Stomach smooth muscle (tissue), 2 donors: Measurements from ENCODE around the gene FGF14.

Source experiments
- H3K27ac ChIP-seq: one replicate; pipeline ENCODE4 v1.7.0; 2013; ENCODE audit warnings: mild to moderate bottlenecking, low read length, inconsistent platforms
- H3K27me3 ChIP-seq, 2 donors: one replicate each; pipeline ENCODE4 v1.7.0; 2013; ENCODE audit warnings: low read length in 2 of 2; ENCODE audit not compliant: insufficient read depth in 2 of 2, control insufficient read depth in 1 of 2
- H3K36me3 ChIP-seq, 2 donors: one replicate each; pipeline ENCODE4 v1.7.0; 2013; ENCODE audit warnings: low read length in 2 of 2; ENCODE audit not compliant: control insufficient read depth in 2 of 2, insufficient read depth in 2 of 2
- H3K4me1 ChIP-seq: one replicate; pipeline ENCODE4 v1.7.0; 2013; ENCODE audit warnings: low read length; ENCODE audit not compliant: control insufficient read depth, insufficient read depth
- H3K4me3 ChIP-seq, 2 donors: one replicate each; pipeline ENCODE4 v1.7.0; 2013; ENCODE audit warnings: low read length in 2 of 2
- H3K9ac ChIP-seq, 2 donors: one replicate each; pipeline ENCODE4 v1.7.0; 2013; ENCODE audit warnings: low read length in 2 of 2, mild to moderate bottlenecking in 1 of 2
- H3K9me3 ChIP-seq, 2 donors: one replicate each; pipeline ENCODE4 v1.7.0; 2013; ENCODE audit warnings: low read length in 2 of 2; ENCODE audit not compliant: control insufficient read depth in 2 of 2
- donor health status: healthy.
- donor health status: Pancreatic carcinoma.

Gene FGF14

GRCh38 chr13:101747039-101747438 is 654.8 kb downstream of the FGF14 start:
- Histone ChIP-seq H3K9me3 (no peaks in the 10 kb centered on the region), H3K36me3 (no peaks in the 10 kb centered on the region), H3K9ac (no peak overlapping the region), H3K4me1 (no peaks in the 10 kb centered on the region), H3K27me3 (no peaks in the 10 kb centered on the region), H3K4me3 (no peak overlapping the region), H3K27ac (no peak overlapping the region)

GRCh38 chr13:101746513-101746912 is 655.3 kb downstream of the FGF14 start:
- Histone ChIP-seq H3K9me3 (no peaks in the 10 kb centered on the region), H3K4me3 (no peak overlapping the region), H3K27ac (no peak overlapping the region), H3K4me1 (no peaks in the 10 kb centered on the region), H3K36me3 (no peaks in the 10 kb centered on the region), H3K27me3 (no peaks in the 10 kb centered on the region), H3K9ac (no peak overlapping the region)

GRCh38 chr13:101739382-101740178 is 662.3 kb downstream of the FGF14 start:
- Histone ChIP-seq H3K36me3 (no peaks in the 10 kb centered on the region), H3K9me3 (no peaks in the 10 kb centered on the region), H3K4me3 (no peak overlapping the region), H3K27me3 (no peaks in the 10 kb centered on the region), H3K27ac (no peak overlapping the region), H3K9ac (no peak overlapping the region), H3K4me1 (no peaks in the 10 kb centered on the region)

- Histone ChIP-seq H3K9ac (no peak overlapping the region), H3K9me3 (no peaks in the 10 kb centered on the region), H3K27me3 (no peaks in the 10 kb centered on the region), H3K4me1 (no peaks in the 10 kb centered on the region), H3K4me3 (no peak overlapping the region), H3K36me3 (no peaks in the 10 kb centered on the region), H3K27ac (no peak overlapping the region)
These were observed 663.5 kb downstream of the FGF14 start for GRCh38 chr13:101738336-101738735.

- Histone ChIP-seq H3K9ac (no peak overlapping the region), H3K9me3 (no peaks in the 10 kb centered on the region), H3K27me3 (no peaks in the 10 kb centered on the region), H3K36me3 (no peaks in the 10 kb centered on the region), H3K4me1 (no peaks in the 10 kb centered on the region), H3K27ac (no peak overlapping the region), H3K4me3 (no peak overlapping the region)
These were observed 665.3 kb downstream of the FGF14 start for GRCh38 chr13:101736566-101736965.

GRCh38 chr13:101730420-101731000 is 671.3 kb downstream of the FGF14 start:
- H3K9ac ChIP-seq = no peak overlapping the region
- no peak overlapping the region for H3K27ac ChIP-seq
- no peaks in the 10 kb centered on the region for H3K36me3 ChIP-seq
- no peaks in the 10 kb centered on the region for H3K27me3 ChIP-seq
- no peaks in the 10 kb centered on the region for H3K9me3 ChIP-seq
- H3K4me1 ChIP-seq = no peaks in the 10 kb centered on the region
- H3K4me3 ChIP-seq = no peak overlapping the region

GRCh38 chr13:101728615-101729014 is 673.2 kb downstream of the FGF14 start:
- Histone ChIP-seq H3K9ac (no peak overlapping the region), H3K27me3 (no peaks in the 10 kb centered on the region), H3K4me3 (no peak overlapping the region), H3K36me3 (no peaks in the 10 kb centered on the region), H3K4me1 (no peaks in the 10 kb centered on the region), H3K9me3 (no peaks in the 10 kb centered on the region), H3K27ac (no peak overlapping the region)

GRCh38 chr13:101728021-101728420 is 673.8 kb downstream of the FGF14 start:
- Histone ChIP-seq H3K4me3 (no peak overlapping the region), H3K4me1 (no peaks in the 10 kb centered on the region), H3K27me3 (no peaks in the 10 kb centered on the region), H3K9ac (no peak overlapping the region), H3K9me3 (no peaks in the 10 kb centered on the region), H3K36me3 (no peaks in the 10 kb centered on the region), H3K27ac (no peak overlapping the region)

GRCh38 chr13:101727118-101727517 is 674.7 kb downstream of the FGF14 start:
- Histone ChIP-seq H3K27ac (no peak overlapping the region), H3K4me3 (no peak overlapping the region)

GRCh38 chr13:101726681-101727080 is 675.2 kb downstream of the FGF14 start:
- Histone ChIP-seq H3K4me3 (no peak overlapping the region), H3K9ac (no peak overlapping the region), H3K4me1 (no peaks in the 10 kb centered on the region), H3K27ac (no peak overlapping the region), H3K36me3 (no peaks in the 10 kb centered on the region), H3K9me3 (no peaks in the 10 kb centered on the region), H3K27me3 (no peaks in the 10 kb centered on the region)

More at GRCh38 chr13:101727118-101727517, 674.7 kb downstream of the FGF14 start:
- H3K4me1 ChIP-seq = no peaks in the 10 kb centered on the region
- no peaks in the 10 kb centered on the region for H3K9me3 ChIP-seq
- H3K27me3 ChIP-seq = no peaks in the 10 kb centered on the region
- H3K36me3 ChIP-seq = no peaks in the 10 kb centered on the region
- no peak overlapping the region for H3K9ac ChIP-seq

- H3K27ac ChIP-seq = no peak overlapping the region
- no peak overlapping the region for H3K4me3 ChIP-seq
- H3K4me1 ChIP-seq = no peaks in the 10 kb centered on the region
- no peaks in the 10 kb centered on the region for H3K9me3 ChIP-seq
- H3K27me3 ChIP-seq = no peaks in the 10 kb centered on the region
- no peak overlapping the region for H3K9ac ChIP-seq
- no peaks in the 10 kb centered on the region for H3K36me3 ChIP-seq
These were observed 683.4 kb downstream of the FGF14 start for GRCh38 chr13:101718496-101718895.
